ENCODE results near the gene UBE3D.
"Not testable (repeated sequence)": the region's sequence is repeated elsewhere in the genome, so short reads cannot be mapped to it uniquely, and the experiment has no call there.

UBE3D gene

GRCh38 chr6:82971877-82972460 lies 93.7 kb downstream of the UBE3D start:
- DNase-seq: no peak

GRCh38 chr6:82970839-82971238 lies 94.8 kb downstream of the UBE3D start:
- DNase-seq: no peak

GRCh38 chr6:82968708-82969107 lies 96.9 kb downstream of the UBE3D start:
- DNase-seq: no peak

- DNase-seq: no peak
Measured at GRCh38 chr6:82963191-82963925, 102.3 kb downstream of the UBE3D start.

- DNase-seq: no peak
Measured at GRCh38 chr6:82959385-82959941, 106.2 kb downstream of the UBE3D start.

- no peak for DNase-seq
Measured at GRCh38 chr6:82958551-82958950, 107.1 kb downstream of the UBE3D start.

- no peak for DNase-seq
Measured at GRCh38 chr6:82957868-82958245, 107.8 kb downstream of the UBE3D start.

- no peak for DNase-seq
Measured at GRCh38 chr6:82957171-82957867, 108.3 kb downstream of the UBE3D start.

- DNase-seq: no peak
Measured at GRCh38 chr6:82955841-82956240, 109.8 kb downstream of the UBE3D start.

GRCh38 chr6:82954937-82955577 lies 110.6 kb downstream of the UBE3D start:
- no peak for DNase-seq

- no peak for DNase-seq
Measured at GRCh38 chr6:82954356-82954755, 111.3 kb downstream of the UBE3D start.

- DNase-seq: no peak
Measured at GRCh38 chr6:82953871-82954270, 111.8 kb downstream of the UBE3D start.

GRCh38 chr6:82951935-82952334 lies 113.7 kb downstream of the UBE3D start:
- no peak for DNase-seq

- DNase-seq: no peak
Measured at GRCh38 chr6:82951389-82951788, 114.3 kb downstream of the UBE3D start.

GRCh38 chr6:82930915-82931314 lies 134.7 kb downstream of the UBE3D start:
- DNase-seq: not testable (repeated sequence)

GRCh38 chr6:82924799-82925535 lies 140.7 kb downstream of the UBE3D start:
- no peak for DNase-seq

- DNase-seq: no peak
Measured at GRCh38 chr6:82921258-82921657, 144.4 kb downstream of the UBE3D start.

GRCh38 chr6:82917346-82918064 lies 148.1 kb downstream of the UBE3D start:
- DNase-seq: no peak

GRCh38 chr6:82915666-82916065 lies 150.0 kb downstream of the UBE3D start:
- DNase-seq: no peak

- DNase-seq: no peak
Measured at GRCh38 chr6:82914511-82914910, 151.1 kb downstream of the UBE3D start.

- DNase-seq: no peak
Measured at GRCh38 chr6:82910820-82911219, 154.8 kb downstream of the UBE3D start.

- DNase-seq: no peak
Measured at GRCh38 chr6:82910395-82910794, 155.2 kb downstream of the UBE3D start.
